PC-3 (cell line): ENCODE measurements around the gene OTUB1.

Experiments
- CTCF ChIP-seq: fragments of 300-600 bp; sonication (generic); conservative IDR thresholded peaks from 2 replicates; pipeline ENCODE4 v1.5.1; 2017; ENCODE audit warnings: antibody characterized with exemption, low read depth, mild to moderate bottlenecking, low read length
- EZH2 ChIP-seq: fragments of 300-600 bp; sonication (generic); IDR thresholded peaks from one replicate; pipeline ENCODE4 v1.6.1; 2017; ENCODE audit warnings: antibody characterized with exemption, mild to moderate bottlenecking, low read length; ENCODE audit not compliant: unreplicated experiment
- EZH2phosphoT487 ChIP-seq: fragments of 300-600 bp; sonication (generic); IDR thresholded peaks from 2 replicates; pipeline ENCODE4 v1.6.1; 2018; ENCODE audit warnings: mild to moderate bottlenecking, antibody characterized with exemption, low read length, borderline replicate concordance

- TF ChIP-seq CTCF (no peak), EZH2 (no peak), EZH2phosphoT487 (no peak)
Observed at GRCh38 chr11:63937713-63938478, 48.3 kb upstream of the OTUB1 start.
